ENCODE measurements around the gene COLEC12. TPM values are rescaled to one million over a fixed set of nuclear protein-coding genes. Genes with fewer than 3 reads are reported as not detected.

The COLEC12 gene
- total RNA-seq, 5 donors from 2014 or later (not counting 1 experiment from before 2014, with no cell fraction given): 0.07 to 0.32 TPM; not detected in 3

- Histone ChIP-seq H3K9me3 (no peaks in the 10 kb centered on the region), H3K4me3 (ENCODE audit: control insufficient read depth in 1 of 2, extremely low read depth in 1 of 2, low read length in 1 of 2) (no peak overlapping the region), H3K36me3 (ENCODE audit: control insufficient read depth in 2 of 2, extremely low read depth in 1 of 2, insufficient read depth in 1 of 2, low read length in 1 of 2) (no peaks in the 10 kb centered on the region), H3K4me1 (ENCODE audit: control insufficient read depth in 1 of 2, extremely low read depth in 1 of 2, insufficient read depth in 2 of 2, low read length in 2 of 2) (no peaks in the 10 kb centered on the region), H3K27me3 (replicated peaks in 1 of 2; ENCODE audit: control insufficient read depth in 2 of 2, extremely low read depth in 1 of 2, insufficient read depth in 2 of 2, low read length in 1 of 2) (peaks cover 0 to 6% of the 10 kb centered on the region in 2 experiments), H3K27ac (ENCODE audit: low read length) (no peak overlapping the region)
- ChIA-PET POLR2A (no interaction called here), CTCF (no interaction called here)
- no peak for DNase-seq
- Mint-ChIP-seq H3K27me3 (peaks cover 10 to 22% of the 10 kb centered on the region in 2 donors), H3K27ac (no peak overlapping the region), H3K9me3 (no peaks in the 10 kb centered on the region), H3K36me3 (no peaks in the 10 kb centered on the region), H3K4me3 (no peak overlapping the region), H3K4me1 (no peaks in the 10 kb centered on the region)
- ATAC-seq (replicated peaks in 1 of 4): no peak
- WGBS (ENCODE audit: insufficient coverage): 51% methylated on average over 2 of the region's 11 CpGs
These were observed 137.0 kb downstream of the COLEC12 start for GRCh38 chr18:363301-364085.

GRCh38 chr18:362311-363290 lies 137.9 kb downstream of the COLEC12 start:
- ChIA-PET POLR2A (no interaction called here), CTCF (no interaction called here)
- H3K27me3 ChIP-seq (replicated peaks in 1 of 2; ENCODE audit: control insufficient read depth in 2 of 2, extremely low read depth in 1 of 2, insufficient read depth in 2 of 2, low read length in 1 of 2): peaks cover 0 to 6% of the 10 kb centered on the region in 2 experiments
- ATAC-seq (replicated peaks in 1 of 4): no peak
- Mint-ChIP-seq H3K9me3 (no peaks in the 10 kb centered on the region), H3K27me3 (peaks cover 10 to 22% of the 10 kb centered on the region in 2 donors), H3K4me3 (no peak overlapping the region), H3K27ac (no peak overlapping the region), H3K4me1 (no peaks in the 10 kb centered on the region), H3K36me3 (no peaks in the 10 kb centered on the region)
- H3K4me1 ChIP-seq (ENCODE audit: control insufficient read depth in 1 of 2, extremely low read depth in 1 of 2, insufficient read depth in 2 of 2, low read length in 2 of 2): no peaks in the 10 kb centered on the region
- no peak for DNase-seq
- H3K4me3 ChIP-seq (ENCODE audit: control insufficient read depth in 1 of 2, extremely low read depth in 1 of 2, low read length in 1 of 2): no peak overlapping the region
- whole genome bisulfite sequencing (ENCODE audit: insufficient coverage): 66% methylated on average over 5 of the region's 12 CpGs
- H3K27ac ChIP-seq (ENCODE audit: low read length): no peak overlapping the region
- no peaks in the 10 kb centered on the region for H3K9me3 ChIP-seq
- no peaks in the 10 kb centered on the region for H3K36me3 ChIP-seq (ENCODE audit: control insufficient read depth in 2 of 2, extremely low read depth in 1 of 2, insufficient read depth in 1 of 2, low read length in 1 of 2)

GRCh38 chr18:361941-362310 lies 138.6 kb downstream of the COLEC12 start:
- no peaks in the 10 kb centered on the region for H3K4me1 ChIP-seq (ENCODE audit: control insufficient read depth in 1 of 2, extremely low read depth in 1 of 2, insufficient read depth in 2 of 2, low read length in 2 of 2)
- Mint-ChIP-seq H3K27ac (no peak overlapping the region), H3K4me1 (no peaks in the 10 kb centered on the region), H3K9me3 (no peaks in the 10 kb centered on the region), H3K27me3 (peaks cover 10 to 22% of the 10 kb centered on the region in 2 donors), H3K36me3 (no peaks in the 10 kb centered on the region), H3K4me3 (no peak overlapping the region)
- DNase-seq (no peak), ATAC-seq (replicated peaks in 1 of 4) (no peak)
- no peaks in the 10 kb centered on the region for H3K9me3 ChIP-seq
- no peak overlapping the region for H3K4me3 ChIP-seq (ENCODE audit: control insufficient read depth in 1 of 2, extremely low read depth in 1 of 2, low read length in 1 of 2)
- WGBS (ENCODE audit: insufficient coverage): 74% methylated on average over 6 of the region's 7 CpGs
- peaks cover 0 to 6% of the 10 kb centered on the region in 2 experiments for H3K27me3 ChIP-seq (replicated peaks in 1 of 2; ENCODE audit: control insufficient read depth in 2 of 2, extremely low read depth in 1 of 2, insufficient read depth in 2 of 2, low read length in 1 of 2)
- H3K36me3 ChIP-seq (ENCODE audit: control insufficient read depth in 2 of 2, extremely low read depth in 1 of 2, insufficient read depth in 1 of 2, low read length in 1 of 2): no peaks in the 10 kb centered on the region
- CTCF ChIA-PET: no interaction called here
- no peak overlapping the region for H3K27ac ChIP-seq (ENCODE audit: low read length)
- POLR2A ChIA-PET: no interaction called here

GRCh38 chr18:361100-361732 lies 139.3 kb downstream of the COLEC12 start:
- Mint-ChIP-seq H3K27ac (no peak overlapping the region), H3K4me3 (no peak overlapping the region), H3K9me3 (no peaks in the 10 kb centered on the region), H3K36me3 (no peaks in the 10 kb centered on the region), H3K4me1 (no peaks in the 10 kb centered on the region), H3K27me3 (peaks cover 11 to 22% of the 10 kb centered on the region in 2 donors)
- H3K27me3 ChIP-seq (replicated peaks in 1 of 2; ENCODE audit: control insufficient read depth in 2 of 2, extremely low read depth in 1 of 2, insufficient read depth in 2 of 2, low read length in 1 of 2): peaks cover 0 to 6% of the 10 kb centered on the region in 2 experiments
- no peaks in the 10 kb centered on the region for H3K9me3 ChIP-seq
- H3K27ac ChIP-seq (ENCODE audit: low read length): no peak overlapping the region
- DNase-seq (no peak), ATAC-seq (replicated peaks in 1 of 4) (no peak)
- ChIA-PET CTCF (no interaction called here), POLR2A (no interaction called here)
- no peaks in the 10 kb centered on the region for H3K36me3 ChIP-seq (ENCODE audit: control insufficient read depth in 2 of 2, extremely low read depth in 1 of 2, insufficient read depth in 1 of 2, low read length in 1 of 2)
- no peaks in the 10 kb centered on the region for H3K4me1 ChIP-seq (ENCODE audit: control insufficient read depth in 1 of 2, extremely low read depth in 1 of 2, insufficient read depth in 2 of 2, low read length in 2 of 2)
- 80% methylated on average over 3 of the region's 7 CpGs for WGBS (ENCODE audit: insufficient coverage)
- no peak overlapping the region for H3K4me3 ChIP-seq (ENCODE audit: control insufficient read depth in 1 of 2, extremely low read depth in 1 of 2, low read length in 1 of 2)

- Mint-ChIP-seq H3K4me3 (no peak overlapping the region), H3K27me3 (peaks cover 7 to 22% of the 10 kb centered on the region in 2 donors), H3K4me1 (no peaks in the 10 kb centered on the region), H3K27ac (no peak overlapping the region), H3K9me3 (no peaks in the 10 kb centered on the region), H3K36me3 (no peaks in the 10 kb centered on the region)
- CTCF ChIA-PET: no interaction called here
- POLR2A ChIA-PET: no interaction called here
- peaks cover 0 to 5% of the 10 kb centered on the region in 2 experiments for H3K27me3 ChIP-seq (replicated peaks in 1 of 2; ENCODE audit: control insufficient read depth in 2 of 2, extremely low read depth in 1 of 2, insufficient read depth in 2 of 2, low read length in 1 of 2)
- no peaks in the 10 kb centered on the region for H3K4me1 ChIP-seq (ENCODE audit: control insufficient read depth in 1 of 2, extremely low read depth in 1 of 2, insufficient read depth in 2 of 2, low read length in 2 of 2)
- WGBS (ENCODE audit: insufficient coverage): 75% methylated on average over 1 of the region's 2 CpGs
- ATAC-seq (replicated peaks in 1 of 4) (no peak), DNase-seq (no peak)
- no peak overlapping the region for H3K27ac ChIP-seq (ENCODE audit: low read length)
- no peak overlapping the region for H3K4me3 ChIP-seq (ENCODE audit: control insufficient read depth in 1 of 2, extremely low read depth in 1 of 2, low read length in 1 of 2)
- no peaks in the 10 kb centered on the region for H3K36me3 ChIP-seq (ENCODE audit: control insufficient read depth in 2 of 2, extremely low read depth in 1 of 2, insufficient read depth in 1 of 2, low read length in 1 of 2)
- no peaks in the 10 kb centered on the region for H3K9me3 ChIP-seq
These were observed 139.8 kb downstream of the COLEC12 start for GRCh38 chr18:360676-361075.

GRCh38 chr18:356778-357177 lies 143.7 kb downstream of the COLEC12 start:
- H3K27me3 Mint-ChIP-seq: peaks cover 5 to 25% of the 10 kb centered on the region in 2 donors
- ChIA-PET CTCF (no interaction called here), POLR2A (no interaction called here)
- Histone ChIP-seq H3K27me3 (replicated peaks in 1 of 2; ENCODE audit: control insufficient read depth in 2 of 2, extremely low read depth in 1 of 2, insufficient read depth in 2 of 2, low read length in 1 of 2) (no peaks in the 10 kb centered on the region), H3K27ac (ENCODE audit: low read length) (no peak overlapping the region), H3K4me3 (ENCODE audit: control insufficient read depth in 1 of 2, extremely low read depth in 1 of 2, low read length in 1 of 2) (no peak overlapping the region), H3K4me1 (ENCODE audit: control insufficient read depth in 1 of 2, extremely low read depth in 1 of 2, insufficient read depth in 2 of 2, low read length in 2 of 2) (no peaks in the 10 kb centered on the region), H3K36me3 (ENCODE audit: control insufficient read depth in 2 of 2, extremely low read depth in 1 of 2, insufficient read depth in 1 of 2, low read length in 1 of 2) (no peaks in the 10 kb centered on the region), H3K9me3 (no peaks in the 10 kb centered on the region)
- H3K4me3 Mint-ChIP-seq: no peak overlapping the region
- no peaks in the 10 kb centered on the region for H3K9me3 Mint-ChIP-seq
- no peaks in the 10 kb centered on the region for H3K36me3 Mint-ChIP-seq
- 86% methylated on average over 1 of the region's 2 CpGs for WGBS (ENCODE audit: insufficient coverage)
- no peaks in the 10 kb centered on the region for H3K4me1 Mint-ChIP-seq
- no peak for DNase-seq
- ATAC-seq (replicated peaks in 1 of 4): no peak
- no peak overlapping the region for H3K27ac Mint-ChIP-seq
